ENCODE data around the gene APC. TPM values are rescaled to one million over a fixed set of nuclear protein-coding genes. Genes with fewer than 3 reads are reported as not detected.

APC gene
- total RNA-seq, 1 donor = 67.0 TPM

DNA sequence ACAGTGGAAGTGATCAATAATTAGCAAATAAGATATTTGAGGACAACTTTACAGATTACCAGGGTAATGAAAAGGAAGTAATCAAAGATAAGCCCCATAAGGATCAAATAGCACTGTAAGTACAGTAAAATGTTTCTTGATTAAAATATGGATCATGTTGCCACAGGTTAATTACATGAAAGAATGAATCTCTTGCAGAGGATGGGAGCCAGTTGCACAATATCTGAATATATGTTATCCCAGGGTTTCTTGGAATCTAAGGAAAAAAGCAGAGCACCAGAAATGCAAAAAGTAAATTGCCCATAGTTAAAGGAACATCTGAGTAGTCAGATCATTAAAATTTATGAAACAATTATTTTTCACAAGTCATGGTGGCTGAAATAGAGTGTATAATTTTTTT is 109.6 kb downstream of the APC start:
- TF ChIP-seq, protein P1, sequence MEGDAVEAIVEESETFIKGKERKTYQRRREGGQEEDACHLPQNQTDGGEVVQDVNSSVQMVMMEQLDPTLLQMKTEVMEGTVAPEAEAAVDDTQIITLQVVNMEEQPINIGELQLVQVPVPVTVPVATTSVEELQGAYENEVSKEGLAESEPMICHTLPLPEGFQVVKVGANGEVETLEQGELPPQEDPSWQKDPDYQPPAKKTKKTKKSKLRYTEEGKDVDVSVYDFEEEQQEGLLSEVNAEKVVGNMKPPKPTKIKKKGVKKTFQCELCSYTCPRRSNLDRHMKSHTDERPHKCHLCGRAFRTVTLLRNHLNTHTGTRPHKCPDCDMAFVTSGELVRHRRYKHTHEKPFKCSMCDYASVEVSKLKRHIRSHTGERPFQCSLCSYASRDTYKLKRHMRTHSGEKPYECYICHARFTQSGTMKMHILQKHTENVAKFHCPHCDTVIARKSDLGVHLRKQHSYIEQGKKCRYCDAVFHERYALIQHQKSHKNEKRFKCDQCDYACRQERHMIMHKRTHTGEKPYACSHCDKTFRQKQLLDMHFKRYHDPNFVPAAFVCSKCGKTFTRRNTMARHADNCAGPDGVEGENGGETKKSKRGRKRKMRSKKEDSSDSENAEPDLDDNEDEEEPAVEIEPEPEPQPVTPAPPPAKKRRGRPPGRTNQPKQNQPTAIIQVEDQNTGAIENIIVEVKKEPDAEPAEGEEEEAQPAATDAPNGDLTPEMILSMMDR (IDR thresholded peaks at IDR 0.05; ENCODE audit: extremely low read depth, low read depth, low read length) = no peak
- H3K4me3 ChIP-seq (ENCODE audit: insufficient read depth, low read length) = no peak overlapping the region

DNA sequence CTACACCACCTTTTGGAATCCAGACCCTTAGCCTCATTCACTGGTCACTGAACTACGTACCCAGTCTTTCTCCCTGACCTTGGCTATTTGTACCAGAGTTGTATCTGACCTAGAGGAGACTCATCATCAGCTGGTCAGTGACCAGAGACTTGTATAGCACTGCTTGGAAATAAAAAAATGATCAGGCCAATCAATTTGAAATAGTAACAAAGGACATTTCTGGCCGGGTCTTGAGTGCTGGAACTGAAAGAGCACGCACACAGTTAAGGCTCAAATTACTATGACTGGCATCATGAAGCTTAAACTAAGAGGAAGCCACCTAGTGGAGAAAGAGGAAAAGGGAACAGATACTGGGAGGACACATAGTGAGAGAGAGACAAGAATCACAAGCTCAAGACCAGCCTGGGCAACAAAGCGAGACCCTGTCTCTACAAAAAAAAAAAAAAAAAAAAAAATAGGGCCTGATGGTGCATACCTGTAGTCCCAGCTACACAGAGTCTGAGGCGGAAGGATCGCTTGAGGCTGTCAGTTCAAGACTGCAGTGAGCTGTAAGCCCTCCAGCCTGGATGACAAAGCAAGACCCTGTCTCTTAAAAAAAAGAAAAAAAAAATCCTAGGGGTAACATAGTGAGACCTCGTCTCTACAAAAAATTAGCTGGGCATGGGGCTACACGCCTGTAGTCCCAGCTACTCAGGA is 110.6 kb downstream of the APC start:
- H3K9me3 ChIP-seq (ENCODE audit: low read depth, low read length) = no peaks in the 10 kb centered on the region
- DNase-seq (ENCODE audit: insufficient read length, low spot score, missing footprints) = peak; percentile 51
- no peak overlapping the region for H3K27ac ChIP-seq (ENCODE audit: low read depth, low read length)

More for the DNA sequence above, 109.6 kb downstream of the APC start:
- no peak overlapping the region for H2AFZ ChIP-seq (ENCODE audit: low read length)
- H3K4me1 ChIP-seq (ENCODE audit: insufficient read depth, low read length) = no peaks in the 10 kb centered on the region
- no peaks in the 10 kb centered on the region for H4K20me1 ChIP-seq (ENCODE audit: insufficient read depth, low read length)
- no peak for DNase-seq (ENCODE audit: insufficient read length, low spot score, missing footprints)
- H3K9me3 ChIP-seq (ENCODE audit: low read depth, low read length) = no peaks in the 10 kb centered on the region
- no peaks in the 10 kb centered on the region for H3K36me3 ChIP-seq (ENCODE audit: insufficient read depth, low read length)
- H3K4me2 ChIP-seq (ENCODE audit: insufficient read depth, low read length) = no peak overlapping the region
- H3K27me3 ChIP-seq (ENCODE audit: insufficient read depth, low read length) = no peaks in the 10 kb centered on the region
- H3K27ac ChIP-seq (ENCODE audit: low read depth, low read length) = no peak overlapping the region
- H3K79me2 ChIP-seq (ENCODE audit: insufficient read depth, low read length) = no peaks in the 10 kb centered on the region

DNA sequence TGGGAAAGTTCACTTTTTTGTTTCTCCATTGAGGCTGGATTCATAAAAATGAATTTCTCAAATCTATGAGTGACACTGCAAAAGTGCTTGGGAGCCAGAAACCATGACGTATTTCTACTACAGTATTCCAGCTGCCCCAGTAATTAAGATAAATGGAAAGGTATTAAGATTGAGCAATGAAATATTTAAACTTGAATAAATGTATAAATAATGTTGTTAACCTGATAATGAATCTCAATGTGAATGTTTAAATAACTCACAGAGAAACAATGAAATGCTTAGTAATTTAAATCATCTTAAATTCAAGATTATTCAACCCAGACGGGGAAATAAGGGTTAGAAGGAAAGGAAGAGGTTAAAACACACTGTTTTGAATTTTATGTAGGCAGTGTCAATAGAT is 112.2 kb downstream of the APC start:
- TF ChIP-seq, protein P1 (IDR thresholded peaks at IDR 0.05; ENCODE audit: extremely low read depth, low read depth, low read length) = no peak
- Histone ChIP-seq H3K27ac (ENCODE audit: low read depth, low read length) (no peak overlapping the region), H2AFZ (ENCODE audit: low read length) (no peak overlapping the region), H3K4me2 (ENCODE audit: insufficient read depth, low read length) (no peak overlapping the region), H3K4me3 (ENCODE audit: insufficient read depth, low read length) (no peak overlapping the region), H4K20me1 (ENCODE audit: insufficient read depth, low read length) (no peaks in the 10 kb centered on the region), H3K9me3 (ENCODE audit: low read depth, low read length) (no peaks in the 10 kb centered on the region), H3K36me3 (ENCODE audit: insufficient read depth, low read length) (no peaks in the 10 kb centered on the region), H3K27me3 (ENCODE audit: insufficient read depth, low read length) (no peaks in the 10 kb centered on the region), H3K79me2 (ENCODE audit: insufficient read depth, low read length) (no peaks in the 10 kb centered on the region), H3K4me1 (ENCODE audit: insufficient read depth, low read length) (no peaks in the 10 kb centered on the region)
- no peak for DNase-seq (ENCODE audit: insufficient read length, low spot score, missing footprints)

More for the DNA sequence above, 110.6 kb downstream of the APC start:
- H4K20me1 ChIP-seq (ENCODE audit: insufficient read depth, low read length) = no peaks in the 10 kb centered on the region
- H3K79me2 ChIP-seq (ENCODE audit: insufficient read depth, low read length) = no peaks in the 10 kb centered on the region
- H3K4me2 ChIP-seq (ENCODE audit: insufficient read depth, low read length) = peak overlapping the region; percentile 81
- peak overlapping the region; percentile 67 for H2AFZ ChIP-seq (ENCODE audit: low read length)
- peak overlapping the region; percentile 55 for H3K4me3 ChIP-seq (ENCODE audit: insufficient read depth, low read length)
- TF ChIP-seq, protein P1 (IDR thresholded peaks at IDR 0.05; ENCODE audit: extremely low read depth, low read depth, low read length) = peak; percentile 74
- no peaks in the 10 kb centered on the region for H3K36me3 ChIP-seq (ENCODE audit: insufficient read depth, low read length)
- H3K4me1 ChIP-seq (ENCODE audit: insufficient read depth, low read length) = no peaks in the 10 kb centered on the region
- H3K27me3 ChIP-seq (ENCODE audit: insufficient read depth, low read length) = no peaks in the 10 kb centered on the region

DNA sequence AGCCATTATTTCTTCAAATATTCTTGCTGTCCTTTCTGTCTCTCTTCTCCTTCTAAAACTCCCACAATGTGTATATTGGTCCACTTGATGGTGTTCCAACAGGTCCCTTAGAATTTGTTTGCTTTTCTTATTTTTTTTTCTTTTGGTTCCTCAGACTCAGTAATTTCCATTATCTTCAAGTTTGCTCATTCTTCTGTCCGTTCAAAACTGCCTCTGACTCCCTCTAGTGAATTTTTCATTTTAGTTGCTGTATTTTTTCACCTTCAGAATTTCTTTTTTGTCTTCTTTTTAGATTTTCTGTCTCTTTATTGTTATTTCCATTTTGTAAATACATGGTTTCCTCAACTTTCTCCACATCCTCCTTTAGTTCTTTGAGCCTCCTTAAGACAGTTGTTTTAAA is 117.0 kb downstream of the APC start:
- H3K4me3 ChIP-seq (ENCODE audit: insufficient read depth, low read length) = no peak overlapping the region
- H4K20me1 ChIP-seq (ENCODE audit: insufficient read depth, low read length) = no peaks in the 10 kb centered on the region
- H3K79me2 ChIP-seq (ENCODE audit: insufficient read depth, low read length) = no peaks in the 10 kb centered on the region
- no peak for DNase-seq (ENCODE audit: insufficient read length, low spot score, missing footprints)
- TF ChIP-seq, protein P1 (IDR thresholded peaks at IDR 0.05; ENCODE audit: extremely low read depth, low read depth, low read length) = no peak
- no peak overlapping the region for H2AFZ ChIP-seq (ENCODE audit: low read length)
- H3K9me3 ChIP-seq (ENCODE audit: low read depth, low read length) = no peaks in the 10 kb centered on the region
- no peak overlapping the region for H3K4me2 ChIP-seq (ENCODE audit: insufficient read depth, low read length)
- no peaks in the 10 kb centered on the region for H3K36me3 ChIP-seq (ENCODE audit: insufficient read depth, low read length)
- H3K27ac ChIP-seq (ENCODE audit: low read depth, low read length) = no peak overlapping the region
- no peaks in the 10 kb centered on the region for H3K4me1 ChIP-seq (ENCODE audit: insufficient read depth, low read length)
- no peaks in the 10 kb centered on the region for H3K27me3 ChIP-seq (ENCODE audit: insufficient read depth, low read length)
